ENCODE results near the gene MT1B.
"Not testable (repeated sequence)": the region's sequence is repeated elsewhere in the genome, so short reads cannot be mapped to it uniquely, and the experiment has no call there.

The MT1B gene

GRCh38 chr16:56637814-56638750, 13.6 kb upstream of the MT1B start, which contains the start of gene MT1A:
TSS of gene MT1A (plus strand) at chr16:56638666. CDS start at chr16:56638739, 73 bp downstream.
- peak; percentile 37 for DNase-seq (ENCODE audit: low spot score)

GRCh38 chr16:56639045-56639444, 12.6 kb upstream of the MT1B start:
- no peak for DNase-seq (ENCODE audit: low spot score)

- no peak for DNase-seq (ENCODE audit: low spot score)
Measured at GRCh38 chr16:56640076-56640475, 11.6 kb upstream of the MT1B start.

- no peak for DNase-seq (ENCODE audit: low spot score)
Measured at GRCh38 chr16:56641166-56641565, 10.5 kb upstream of the MT1B start.

- peak; percentile 29 for DNase-seq (ENCODE audit: low spot score)
Measured at GRCh38 chr16:56643080-56643778, 8.5 kb upstream of the MT1B start.

- no peak for DNase-seq (ENCODE audit: low spot score)
Measured at GRCh38 chr16:56643833-56644232, 7.9 kb upstream of the MT1B start.

GRCh38 chr16:56645311-56645710, 6.4 kb upstream of the MT1B start:
- DNase-seq (ENCODE audit: low spot score), result no peak

- DNase-seq (ENCODE audit: low spot score), result no peak
Measured at GRCh38 chr16:56645838-56646237, 5.8 kb upstream of the MT1B start.

- no peak for DNase-seq (ENCODE audit: low spot score)
Measured at GRCh38 chr16:56647641-56648431, 3.9 kb upstream of the MT1B start.

GRCh38 chr16:56649271-56649670, 2.4 kb upstream of the MT1B start:
- DNase-seq (ENCODE audit: low spot score), result no peak

GRCh38 chr16:56649820-56650219, 1.9 kb upstream of the MT1B start:
- no peak for DNase-seq (ENCODE audit: low spot score)

- DNase-seq (ENCODE audit: low spot score), result no peak
Measured at GRCh38 chr16:56652600-56652999, 914 bp downstream of the MT1B start.

- no peak for DNase-seq (ENCODE audit: low spot score)
Measured at GRCh38 chr16:56653218-56653617, 1.5 kb downstream of the MT1B start.

- peak; percentile 67 for DNase-seq (ENCODE audit: low spot score)
Measured at GRCh38 chr16:56657555-56658326, 6.1 kb downstream of the MT1B start, which contains the start of gene MT1F. TSS of gene MT1F (plus strand) at chr16:56657959. CDS start at chr16:56658059, 100 bp downstream.

GRCh38 chr16:56658327-56658875, 6.7 kb downstream of the MT1B start:
- no peak for DNase-seq (ENCODE audit: low spot score)

GRCh38 chr16:56662357-56663354, 11.0 kb downstream of the MT1B start:
- peak; percentile 21 for DNase-seq (ENCODE audit: low spot score)

GRCh38 chr16:56664506-56664905, 12.8 kb downstream of the MT1B start:
- DNase-seq (ENCODE audit: low spot score), result no peak

- not testable (repeated sequence) for DNase-seq (ENCODE audit: low spot score)
Measured at GRCh38 chr16:56665286-56666261, 13.9 kb downstream of the MT1B start.
